Endothelial cell of umbilical vein (primary cell): ENCODE measurements around the gene ORC1. TPM values are rescaled to one million over a fixed set of nuclear protein-coding genes. Genes with fewer than 3 reads are reported as not detected.
A peak's percentile ranks its signal among the peaks of the same experiment; 100 is the strongest.

Experiments
- BruUV-seq: library from RNA; stranded (reverse); fragments of 400-500 nt; replicated peaks from 2 replicates; lab custom pipeline; 2021; lab: Mats Ljungman, UMichigan
- CTCF ChIA-PET: fragments of 300-600, 350-600 bp; sonication (Branson Sonifier 250); formaldehyde crosslinking; loops from one replicate; lab custom pipeline; 2021; ENCODE audit warnings: antibody characterized with exemption, inconsistent platforms; lab: Charles Lee
- POLR2A ChIA-PET: fragments of 300-600, 350-600 bp; sonication (Branson Sonifier 250); formaldehyde crosslinking; loops from one replicate; lab custom pipeline; 2021; ENCODE audit warnings: antibody characterized with exemption, inconsistent platforms; lab: Charles Lee
- DNase-seq: peaks from one replicate; pipeline ENCODE4 v3.0.0-alpha.2; 2011; ENCODE audit warnings: low read depth, low spot score
- FAIRE-seq: peaks from 2 replicates; lab custom pipeline; 2011; peaks lifted over from hg19 to GRCh38; lab: Jason Lieb, UNC
- H2AFZ ChIP-seq: 2 replicates; pipeline ENCODE4 v1.6.0; 2012; ENCODE audit warnings: low read depth, low read length, control low read depth, inconsistent platforms
- H3K27ac ChIP-seq: 2 replicates; pipeline ENCODE4 v1.5.1; 2011; ENCODE audit warnings: low read depth, mild to moderate bottlenecking, control low read depth, low read length, moderate library complexity; ENCODE audit not compliant: insufficient read depth
- H3K27me3 ChIP-seq, 2 experiments: 2 replicates each; pipeline versions ENCODE4 v1.6.0 to v1.6.1; 2011; ENCODE audit warnings: low read length in 2 of 2, mixed read lengths in 1 of 2; ENCODE audit not compliant: control insufficient read depth in 2 of 2, insufficient read depth in 2 of 2
- H3K36me3 ChIP-seq, 2 experiments: 2 replicates in 1 of 2; 3 replicates in 1 of 2; pipeline ENCODE4 v1.5.1; 2011; ENCODE audit warnings: low read length in 2 of 2, mild to moderate bottlenecking in 1 of 2, moderate library complexity in 1 of 2; ENCODE audit not compliant: control insufficient read depth in 2 of 2, insufficient read depth in 2 of 2; ENCODE audit errors: extremely low read depth in 1 of 2
- H3K4me1 ChIP-seq: 3 replicates; pipeline ENCODE4 v1.5.1; 2011; ENCODE audit warnings: mild to moderate bottlenecking, low read length; ENCODE audit not compliant: control insufficient read depth, insufficient read depth; ENCODE audit errors: extremely low read depth
- H3K4me2 ChIP-seq: 2 replicates; pipeline ENCODE4 v1.6.1; 2011; ENCODE audit warnings: low read length, control low read depth, mixed read lengths; ENCODE audit not compliant: insufficient read depth
- H3K4me3 ChIP-seq, 3 experiments: fragments of 200-600 bp in 1 of 3; sonication (generic), shearing (Covaris generic) in 1 of 3; replicated peaks in 1 of 3; 2 replicates each; pipeline ENCODE4 v1.5.1; 2011 to 2016; ENCODE audit warnings: control low read depth in 3 of 3, low read length in 3 of 3, mild to moderate bottlenecking in 2 of 3, inconsistent platforms in 1 of 3, low read depth in 1 of 3, moderate library complexity in 1 of 3; ENCODE audit not compliant: insufficient read depth in 1 of 3
- H3K79me2 ChIP-seq: 2 replicates; pipeline ENCODE4 v1.6.0; 2012; ENCODE audit warnings: low read length, inconsistent platforms; ENCODE audit not compliant: control insufficient read depth, insufficient read depth
- H3K9ac ChIP-seq: replicated peaks from 2 replicates; pipeline ENCODE3; 2011; ENCODE audit warnings: low read length, control low read depth; ENCODE audit not compliant: insufficient read depth; ENCODE audit errors: extremely low read depth
- H3K9me1 ChIP-seq: replicated peaks from 3 replicates; pipeline ENCODE4 v1.6.0; 2011; ENCODE audit warnings: mild to moderate bottlenecking, low read length; ENCODE audit not compliant: control insufficient read depth, insufficient read depth; ENCODE audit errors: extremely low read depth
- H3K9me3 ChIP-seq: replicated peaks from 2 replicates; pipeline ENCODE4 v1.5.1; 2012; ENCODE audit warnings: low read length, inconsistent platforms; ENCODE audit not compliant: control insufficient read depth, insufficient read depth
- H4K20me1 ChIP-seq: replicated peaks from 2 replicates; pipeline ENCODE3; 2011; ENCODE audit warnings: mild to moderate bottlenecking, low read length; ENCODE audit not compliant: control insufficient read depth, insufficient read depth; ENCODE audit errors: extremely low read depth
- EZH2 ChIP-seq: IDR thresholded peaks from 2 replicates; pipeline ENCODE4 v1.6.1; 2012; ENCODE audit warnings: borderline replicate concordance, low read depth, mild to moderate bottlenecking, moderate library complexity, low read length, inconsistent platforms; ENCODE audit not compliant: severe bottlenecking
- FOS ChIP-seq: IDR thresholded peaks from 2 replicates; pipeline ENCODE4 v1.6.1; 2011; ENCODE audit warnings: mild to moderate bottlenecking, low read length, moderate library complexity, borderline replicate concordance; ENCODE audit not compliant: insufficient read depth
- GATA2 ChIP-seq: IDR thresholded peaks from 2 replicates; pipeline ENCODE4 v1.7.0; 2011; ENCODE audit warnings: low read depth, mild to moderate bottlenecking, moderate library complexity, mixed read lengths, low read length; ENCODE audit not compliant: insufficient read length, insufficient read depth
- JUN ChIP-seq: IDR thresholded peaks from 2 replicates; pipeline ENCODE4 v1.6.1; 2011; ENCODE audit warnings: borderline replicate concordance, low read depth; ENCODE audit not compliant: insufficient read length, insufficient read depth
- MYC ChIP-seq: IDR thresholded peaks from one replicate; pipeline ENCODE4 v1.6.1; 2011; ENCODE audit warnings: mild to moderate bottlenecking, low read depth, low read length
- POLR2A ChIP-seq: IDR thresholded peaks from 2 replicates; pipeline ENCODE4 v1.6.1; 2012; ENCODE audit warnings: low read depth, mild to moderate bottlenecking, control low read depth, low read length
- POLR2AphosphoS5 ChIP-seq: IDR thresholded peaks from 2 replicates; pipeline ENCODE4 v1.6.1; 2012; ENCODE audit warnings: low read depth, mild to moderate bottlenecking, control low read depth, low read length, moderate library complexity; ENCODE audit not compliant: insufficient read depth
- dilution Hi-C: fragments of 300-500 bp; cut with MboI; formaldehyde crosslinking; loops from one replicate; pipeline ENCODE4 v1.15.0; 2019; ENCODE audit warnings: low sequenced_read_pairs; ENCODE audit not compliant: extremely low pct_ligation_motif_present
- intact Hi-C: fragments of 100-400 bp; cut with micrococcal nuclease; formaldehyde crosslinking; loops from one replicate; pipeline ENCODE4 v1.10.0; 2022
- polyA plus RNA-seq, 4 experiments: library from polyadenylated mRNA; depleted of rRNA in 3 of 4; stranded (reverse) in 3 of 4; unstranded in 1 of 4; fragments of >200 nt; gene quantifications; 2 replicates each; pipeline versions ENCODE4 v1.2.1 to v1.2.3, GENCODE V29; 2011 to 2012; ENCODE audit warnings: missing spikeins in 1 of 4
- total RNA-seq: library from RNA; stranded (reverse); gene quantifications from 2 replicates; pipeline ENCODE4 v1.2.3, GENCODE V29; 2021
- TF ChIP-seq, protein P1 (sequence below), 2 donors: IDR thresholded peaks; 1 replicate in 1 of 2; 2 replicates in 1 of 2; pipeline ENCODE4 v1.5.1; 2011; ENCODE audit warnings: low read length in 2 of 2, mild to moderate bottlenecking in 2 of 2, moderate library complexity in 2 of 2, control low read depth in 1 of 2, inconsistent platforms in 1 of 2, low read depth in 1 of 2; ENCODE audit not compliant: insufficient read depth in 1 of 2; ENCODE audit errors: extremely low read depth in 1 of 2
- TF ChIP-seq, protein P2 (sequence below): IDR thresholded peaks from 2 replicates; pipeline ENCODE4 v1.6.1; 2011; ENCODE audit not compliant: insufficient read depth, insufficient read length

Gene ORC1
- total and polyA plus RNA-seq, 2 donors (not counting 3 experiments of a cell fraction or from before 2014, with no cell fraction given) = 6.5 to 12.0 TPM

DNA sequence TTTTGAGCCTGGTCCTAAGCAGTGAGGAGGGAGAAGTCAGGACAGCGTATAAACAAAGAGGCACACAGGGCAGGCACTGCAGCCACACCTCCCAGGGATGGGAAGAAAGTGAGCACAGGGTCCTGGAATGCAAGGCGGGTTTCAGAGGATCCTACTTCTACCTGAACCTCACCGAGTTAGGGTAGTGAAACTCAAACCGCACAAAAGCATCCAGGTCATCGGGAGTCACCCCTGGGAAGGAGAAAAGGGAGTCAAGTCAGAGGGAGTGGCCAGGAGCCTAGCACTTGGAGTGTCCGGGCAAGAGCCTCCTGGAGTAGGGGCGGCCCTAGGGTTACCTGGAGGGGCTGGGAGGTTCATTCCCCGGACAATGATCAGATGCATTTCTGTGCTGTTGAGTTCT lies 48.8 kb downstream of the ORC1 start:
- no peak overlapping the region for H2AFZ ChIP-seq
- no peaks in the 10 kb centered on the region for H3K27me3 ChIP-seq
- TF ChIP-seq EZH2 (no peak), FOS (no peak)
- H3K79me2 ChIP-seq = no peaks in the 10 kb centered on the region
- intact Hi-C loops = no loop called here
- H3K4me2 ChIP-seq = no peak overlapping the region
- ChIA-PET POLR2A (interaction anchor here (0.6 kb wide), 1 partner anchor 340 kb away, joined by 3 read pairs; no protein-coding TSS in a partner anchor), CTCF (no interaction called here)
- DNase-seq (no peak), FAIRE-seq (no peak)
- no peaks in the 10 kb centered on the region for H3K4me1 ChIP-seq
- H3K4me3 ChIP-seq = no peak overlapping the region
- no peaks in the 10 kb centered on the region for H3K9me3 ChIP-seq
- BruUV-seq = no TSS peak
- no peak overlapping the region for H3K9ac ChIP-seq
- no peaks in the 10 kb centered on the region for H3K9me1 ChIP-seq
- no peak overlapping the region for H3K27ac ChIP-seq
- no peaks in the 10 kb centered on the region for H4K20me1 ChIP-seq
- H3K36me3 ChIP-seq = peaks cover 36 to 74% of the 10 kb centered on the region in 2 experiments
- dilution Hi-C loops = no loop called here

DNA sequence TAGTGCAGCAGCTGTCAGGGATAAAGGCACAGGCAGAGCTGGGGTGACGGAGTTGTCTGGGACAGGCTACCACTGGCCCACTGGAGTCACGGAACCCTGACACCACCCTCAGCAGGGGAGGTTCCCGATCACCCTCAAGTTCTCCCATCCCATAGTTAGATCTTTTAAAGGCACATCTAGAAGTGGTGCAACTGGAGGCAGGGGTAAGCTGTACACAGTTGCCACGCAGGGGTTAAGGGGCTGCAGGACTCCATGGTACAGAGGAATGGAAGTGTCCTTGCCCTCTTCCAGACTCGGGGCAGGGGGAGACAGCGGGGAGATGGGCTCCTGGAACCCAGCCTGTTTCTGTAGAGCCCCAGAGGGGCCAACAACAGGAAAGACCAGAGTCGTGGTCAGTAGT lies 51.5 kb downstream of the ORC1 start:
- POLR2A ChIA-PET = no interaction called here
- dilution Hi-C loops = no loop called here

More for the DNA sequence above, 51.5 kb downstream of the ORC1 start:
- DNase-seq (no peak), FAIRE-seq (no peak)
- Histone ChIP-seq H3K79me2 (no peaks in the 10 kb centered on the region), H3K9ac (no peak overlapping the region), H3K4me3 (no peak overlapping the region), H3K9me1 (no peaks in the 10 kb centered on the region), H4K20me1 (no peaks in the 10 kb centered on the region), H3K4me2 (no peak overlapping the region), H3K9me3 (no peaks in the 10 kb centered on the region), H3K4me1 (no peaks in the 10 kb centered on the region), H3K27me3 (no peaks in the 10 kb centered on the region), H3K27ac (no peak overlapping the region), H2AFZ (no peak overlapping the region), H3K36me3 (peaks cover 32 to 49% of the 10 kb centered on the region in 2 experiments)
- BruUV-seq = TSS peak; percentile 20
- TF ChIP-seq, protein P1, sequence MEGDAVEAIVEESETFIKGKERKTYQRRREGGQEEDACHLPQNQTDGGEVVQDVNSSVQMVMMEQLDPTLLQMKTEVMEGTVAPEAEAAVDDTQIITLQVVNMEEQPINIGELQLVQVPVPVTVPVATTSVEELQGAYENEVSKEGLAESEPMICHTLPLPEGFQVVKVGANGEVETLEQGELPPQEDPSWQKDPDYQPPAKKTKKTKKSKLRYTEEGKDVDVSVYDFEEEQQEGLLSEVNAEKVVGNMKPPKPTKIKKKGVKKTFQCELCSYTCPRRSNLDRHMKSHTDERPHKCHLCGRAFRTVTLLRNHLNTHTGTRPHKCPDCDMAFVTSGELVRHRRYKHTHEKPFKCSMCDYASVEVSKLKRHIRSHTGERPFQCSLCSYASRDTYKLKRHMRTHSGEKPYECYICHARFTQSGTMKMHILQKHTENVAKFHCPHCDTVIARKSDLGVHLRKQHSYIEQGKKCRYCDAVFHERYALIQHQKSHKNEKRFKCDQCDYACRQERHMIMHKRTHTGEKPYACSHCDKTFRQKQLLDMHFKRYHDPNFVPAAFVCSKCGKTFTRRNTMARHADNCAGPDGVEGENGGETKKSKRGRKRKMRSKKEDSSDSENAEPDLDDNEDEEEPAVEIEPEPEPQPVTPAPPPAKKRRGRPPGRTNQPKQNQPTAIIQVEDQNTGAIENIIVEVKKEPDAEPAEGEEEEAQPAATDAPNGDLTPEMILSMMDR (IDR thresholded peaks at IDR 0.05; ENCODE audit: extremely low read depth in 1 of 2, insufficient read depth in 1 of 2, low read depth in 1 of 2, low read length in 2 of 2) = no peak
- TF ChIP-seq EZH2 (no peak), POLR2AphosphoS5 (no peak), MYC (no peak), POLR2A (no peak), JUN (no peak), GATA2 (no peak), FOS (no peak)
- TF ChIP-seq, protein P2, sequence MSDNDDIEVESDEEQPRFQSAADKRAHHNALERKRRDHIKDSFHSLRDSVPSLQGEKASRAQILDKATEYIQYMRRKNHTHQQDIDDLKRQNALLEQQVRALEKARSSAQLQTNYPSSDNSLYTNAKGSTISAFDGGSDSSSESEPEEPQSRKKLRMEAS = no peak
- CTCF ChIA-PET = no interaction called here
- intact Hi-C loops = no loop called here
